Esophagus muscularis mucosa (tissue), 3 donors: ENCODE results near the gene ACIN1.

ENCODE experiments used
- CTCF ChIP-seq, 3 experiments: fragments of 200-600 bp in 2 of 3; fragments of 450-650 bp in 1 of 3; sonication (generic) in 2 of 3; IDR thresholded peaks; one replicate each; pipeline ENCODE4 v1.5.1; 2017 to 2019; ENCODE audit warnings: antibody characterized with exemption in 3 of 3, mild to moderate bottlenecking in 2 of 3, moderate library complexity in 1 of 3
- EP300 ChIP-seq: sonication (generic); formaldehyde crosslinking; IDR thresholded peaks from one replicate; pipeline ENCODE4 v1.6.1; 2017; ENCODE audit warnings: antibody characterized with exemption

- no peak for TF ChIP-seq CTCF (IDR thresholded peaks at IDR 0.05)
- no peak for TF ChIP-seq EP300
These were observed 28.5 kb upstream of the ACIN1 start for GRCh38 chr14:23123419-23123818.
